Fibroblast of villous mesenchyme (primary cell): Measurements from ENCODE around the gene SPANXN5. TPM values are rescaled to one million over a fixed set of nuclear protein-coding genes. Genes with fewer than 3 reads are reported as not detected.
"Not testable (repeated sequence)": the region's sequence is repeated elsewhere in the genome, so short reads cannot be mapped to it uniquely, and the experiment has no call there.

Experiments used
- DNase-seq: peaks from one replicate; pipeline ENCODE4 v3.0.0-alpha.2; 2010; ENCODE audit warnings: low read depth
- H3K4me3 ChIP-seq: 2 replicates; pipeline ENCODE4 v1.5.1; 2011; ENCODE audit warnings: low read depth, mild to moderate bottlenecking, low read length
- small RNA-seq: library from RNA; depleted of rRNA; stranded (forward); fragments of <200 nt; gene quantifications from one replicate; pipeline ENCODE3, GENCODE V24; 2012
- total RNA-seq: library from RNA; depleted of rRNA; stranded (reverse); fragments of >200 nt; gene quantifications from 2 replicates; pipeline ENCODE4 v1.2.3, GENCODE V29; 2012

The SPANXN5 gene
- total RNA-seq, 1 donor, result not detected

DNA sequence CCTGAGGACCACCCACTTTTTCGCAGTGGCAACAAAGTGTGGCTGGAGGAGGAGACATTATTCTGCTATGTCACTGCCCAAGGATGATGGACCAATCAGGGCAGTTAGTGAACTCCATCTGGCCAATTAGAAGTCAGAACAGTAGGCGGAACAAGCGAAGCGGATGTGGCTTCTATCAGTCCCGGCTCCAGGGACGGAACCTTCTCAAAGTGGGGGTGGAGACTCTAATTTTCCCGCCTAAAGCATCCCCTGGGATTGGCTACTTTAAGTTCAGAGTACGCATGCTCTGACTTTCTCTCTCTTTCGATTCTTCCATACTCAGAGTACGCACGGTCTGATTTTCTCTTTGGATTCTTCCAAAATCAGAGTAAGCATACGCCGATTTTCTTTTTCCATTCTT is 46.3 kb downstream of the SPANXN5 start, which contains the start of gene SSX2B:
Gene SSX2B, plus strand, starts transcription at position 301 of the 400 bp plus-strand sequence. CDS start 1,429 bp downstream, outside the sequence.
- not testable (repeated sequence) for H3K4me3 ChIP-seq, DNase-seq

Small RNA genes lying within 50 kb of the gene (small RNA-seq; reads per million reads assigned to genes)
- not detected for gene AC244505.6
- not detected for gene AC244505.7

Other genes starting within 250 kb of the SPANXN5 start
- not detected in 2 replicates for gene SSX7, start 142.5 kb downstream of the SPANXN5 start, total RNA-seq
- gene SSX2, start 90.2 kb downstream of the SPANXN5 start, total RNA-seq, result not detected in 2 replicates
- 0.32 TPM in 1 of 2 replicates, not detected in the other for gene SSX2B, start 46.2 kb downstream of the SPANXN5 start, total RNA-seq
- not detected in 2 replicates for gene XAGE5, start 13.9 kb upstream of the SPANXN5 start, total RNA-seq
- gene XAGE3, start 70.7 kb upstream of the SPANXN5 start, total RNA-seq, result 0.64 TPM in 1 of 2 replicates, not detected in the other
- gene FAM156B, start 99.9 kb upstream of the SPANXN5 start, total RNA-seq, result 19.6 and 20.3 TPM in 2 replicates
- 12.1 and 16.1 TPM in 2 replicates for gene FAM156A, start 161.1 kb upstream of the SPANXN5 start, total RNA-seq